HG03175 (cell line): ENCODE data around the gene SLN.

ENCODE experiments used
- ATAC-seq: cut with Tn5 transposase; IDR thresholded peaks from one replicate; pipeline ENCODE4 v1.9.1; 2021; ENCODE audit warnings: mild to moderate bottlenecking, moderate library complexity; ENCODE audit not compliant: unreplicated experiment

SLN gene

GRCh38 chr11:107688322-107688918 lies 23.4 kb downstream of the SLN start:
- no peak for ATAC-seq

- ATAC-seq, result peak; percentile 58
Observed at GRCh38 chr11:107683807-107684206, 28.0 kb downstream of the SLN start.

GRCh38 chr11:107683061-107683460 lies 28.8 kb downstream of the SLN start:
- no peak for ATAC-seq

GRCh38 chr11:107682572-107682971 lies 29.3 kb downstream of the SLN start:
- no peak for ATAC-seq

GRCh38 chr11:107682171-107682570 lies 29.7 kb downstream of the SLN start:
- ATAC-seq, result no peak

- ATAC-seq, result no peak
Observed at GRCh38 chr11:107679255-107680024, 32.4 kb downstream of the SLN start.

GRCh38 chr11:107678632-107678971 lies 33.3 kb downstream of the SLN start:
- no peak for ATAC-seq

- no peak for ATAC-seq
Observed at GRCh38 chr11:107677924-107678631, 33.8 kb downstream of the SLN start.

GRCh38 chr11:107676336-107677057 lies 35.4 kb downstream of the SLN start:
- no peak for ATAC-seq

GRCh38 chr11:107675902-107676301 lies 36.0 kb downstream of the SLN start:
- ATAC-seq, result no peak

GRCh38 chr11:107669893-107670601 lies 41.8 kb downstream of the SLN start:
- no peak for ATAC-seq

GRCh38 chr11:107669191-107669740 lies 42.6 kb downstream of the SLN start:
- no peak for ATAC-seq

- no peak for ATAC-seq
Observed at GRCh38 chr11:107666911-107667613, 44.8 kb downstream of the SLN start.

- ATAC-seq, result no peak
Observed at GRCh38 chr11:107665018-107665417, 46.8 kb downstream of the SLN start.

GRCh38 chr11:107661656-107662055 lies 50.2 kb downstream of the SLN start:
- no peak for ATAC-seq

GRCh38 chr11:107660066-107660465 lies 51.8 kb downstream of the SLN start:
- no peak for ATAC-seq

- ATAC-seq, result no peak
Observed at GRCh38 chr11:107659310-107659709, 52.5 kb downstream of the SLN start.
